C4-2B (cell line): ENCODE data around the gene ATP10D.

Source experiments
- ZFX ChIP-seq: fragments of 450-650 bp; IDR thresholded peaks from 2 replicates; pipeline ENCODE4 v1.6.1; 2017
- TF ChIP-seq, protein P1 (sequence below): fragments of 450-650 bp; conservative IDR thresholded peaks from 2 replicates; pipeline ENCODE4 v1.5.1; 2017; ENCODE audit warnings: mild to moderate bottlenecking

DNA sequence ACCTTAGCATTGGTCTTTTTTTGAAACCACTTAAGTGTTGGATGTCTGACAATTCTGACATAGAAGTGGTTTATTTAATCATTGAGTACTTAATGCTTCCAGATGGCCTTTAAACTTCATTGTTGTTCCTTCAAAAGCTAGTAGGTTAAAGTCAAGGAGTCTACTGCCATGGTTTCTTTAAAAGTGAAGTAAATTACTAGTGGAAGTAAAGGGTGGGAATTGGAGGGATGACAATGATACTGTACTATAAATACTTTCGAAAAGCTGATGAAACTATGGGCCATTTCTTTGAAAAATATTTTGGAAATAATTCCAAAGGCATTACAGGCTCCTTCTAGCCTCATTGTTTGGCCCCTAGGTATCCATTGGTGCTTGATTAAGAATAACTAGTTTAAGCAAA, 51.9 kb downstream of the ATP10D start:
- TF ChIP-seq, protein P1, sequence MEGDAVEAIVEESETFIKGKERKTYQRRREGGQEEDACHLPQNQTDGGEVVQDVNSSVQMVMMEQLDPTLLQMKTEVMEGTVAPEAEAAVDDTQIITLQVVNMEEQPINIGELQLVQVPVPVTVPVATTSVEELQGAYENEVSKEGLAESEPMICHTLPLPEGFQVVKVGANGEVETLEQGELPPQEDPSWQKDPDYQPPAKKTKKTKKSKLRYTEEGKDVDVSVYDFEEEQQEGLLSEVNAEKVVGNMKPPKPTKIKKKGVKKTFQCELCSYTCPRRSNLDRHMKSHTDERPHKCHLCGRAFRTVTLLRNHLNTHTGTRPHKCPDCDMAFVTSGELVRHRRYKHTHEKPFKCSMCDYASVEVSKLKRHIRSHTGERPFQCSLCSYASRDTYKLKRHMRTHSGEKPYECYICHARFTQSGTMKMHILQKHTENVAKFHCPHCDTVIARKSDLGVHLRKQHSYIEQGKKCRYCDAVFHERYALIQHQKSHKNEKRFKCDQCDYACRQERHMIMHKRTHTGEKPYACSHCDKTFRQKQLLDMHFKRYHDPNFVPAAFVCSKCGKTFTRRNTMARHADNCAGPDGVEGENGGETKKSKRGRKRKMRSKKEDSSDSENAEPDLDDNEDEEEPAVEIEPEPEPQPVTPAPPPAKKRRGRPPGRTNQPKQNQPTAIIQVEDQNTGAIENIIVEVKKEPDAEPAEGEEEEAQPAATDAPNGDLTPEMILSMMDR: no peak
- no peak for TF ChIP-seq ZFX
